Measurements from ENCODE around the gene PRKAG3.

PRKAG3 gene

DNA sequence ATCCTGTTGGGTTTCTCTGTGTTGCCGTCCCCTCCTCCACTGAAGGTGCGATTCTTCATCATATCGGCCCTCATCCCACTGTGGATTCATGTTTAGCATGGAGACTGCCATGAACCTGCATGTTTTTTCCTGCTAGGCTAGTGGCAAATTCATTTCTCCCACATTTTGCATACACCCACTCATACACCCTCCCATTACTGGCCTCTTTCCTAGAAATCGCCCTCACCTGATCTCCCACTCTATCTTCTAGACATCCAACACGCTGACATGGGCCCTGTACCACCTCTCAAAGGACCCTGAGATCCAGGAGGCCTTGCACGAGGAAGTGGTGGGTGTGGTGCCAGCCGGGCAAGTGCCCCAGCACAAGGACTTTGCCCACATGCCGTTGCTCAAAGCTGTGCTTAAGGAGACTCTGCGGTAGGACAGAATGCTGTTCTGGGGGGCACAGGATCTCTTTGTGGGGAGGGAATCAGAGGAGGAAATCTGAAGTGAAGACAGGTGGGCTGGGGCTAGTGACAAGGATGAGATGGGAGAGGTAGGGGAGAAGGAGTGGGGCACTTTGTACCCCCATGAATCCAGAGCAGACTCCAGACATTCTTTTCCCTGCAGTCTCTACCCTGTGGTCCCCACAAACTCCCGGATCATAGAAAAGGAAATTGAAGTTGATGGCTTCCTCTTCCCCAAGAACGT lies 17.7 kb downstream of the PRKAG3 start:
- DNase-seq (ENCODE audit: low spot score): no peak

DNA sequence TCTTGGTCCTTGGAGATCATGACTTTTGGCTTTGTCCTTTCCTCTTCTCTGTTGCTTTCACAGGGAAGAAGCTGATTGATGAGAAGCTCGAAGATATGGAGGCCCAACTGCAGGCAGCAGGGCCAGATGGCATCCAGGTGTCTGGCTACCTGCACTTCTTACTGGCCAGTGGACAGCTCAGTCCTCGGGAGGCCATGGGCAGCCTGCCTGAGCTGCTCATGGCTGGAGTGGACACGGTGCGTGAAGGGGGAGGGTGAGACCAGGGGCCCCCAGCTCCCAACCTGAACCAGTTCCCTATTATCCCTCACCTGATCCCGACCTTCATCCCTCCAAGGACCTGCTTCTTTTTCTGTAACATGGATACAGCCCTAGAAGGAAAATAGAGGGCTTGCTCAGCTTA lies 18.7 kb downstream of the PRKAG3 start:
- no peak for DNase-seq (ENCODE audit: low spot score)

DNA sequence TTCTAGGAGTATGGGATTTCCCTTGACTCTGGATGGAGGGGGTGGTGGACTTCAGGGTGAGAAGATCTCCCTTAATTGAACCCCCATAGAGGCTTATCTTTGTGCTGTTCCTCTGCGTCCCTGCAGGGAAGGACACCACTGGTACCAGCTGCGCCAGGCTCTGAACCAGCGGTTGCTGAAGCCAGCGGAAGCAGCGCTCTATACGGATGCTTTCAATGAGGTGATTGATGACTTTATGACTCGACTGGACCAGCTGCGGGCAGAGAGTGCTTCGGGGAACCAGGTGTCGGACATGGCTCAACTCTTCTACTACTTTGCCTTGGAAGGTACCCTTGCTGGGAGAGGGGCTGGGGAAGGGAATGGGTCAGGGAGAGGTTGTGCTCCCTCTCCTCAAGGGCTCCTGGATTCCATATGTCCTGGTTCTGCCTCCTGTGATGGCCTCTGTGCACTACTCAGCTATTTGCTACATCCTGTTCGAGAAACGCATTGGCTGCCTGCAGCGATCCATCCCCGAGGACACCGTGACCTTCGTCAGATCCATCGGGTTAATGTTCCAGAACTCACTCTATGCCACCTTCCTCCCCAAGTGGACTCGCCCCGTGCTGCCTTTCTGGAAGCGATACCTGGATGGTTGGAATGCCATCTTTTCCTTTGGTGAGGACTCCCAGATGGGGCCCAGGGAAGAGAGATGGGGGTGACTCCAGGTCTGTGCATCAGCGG lies 19.3 kb downstream of the PRKAG3 start:
- no peak for DNase-seq (ENCODE audit: low spot score)

DNA sequence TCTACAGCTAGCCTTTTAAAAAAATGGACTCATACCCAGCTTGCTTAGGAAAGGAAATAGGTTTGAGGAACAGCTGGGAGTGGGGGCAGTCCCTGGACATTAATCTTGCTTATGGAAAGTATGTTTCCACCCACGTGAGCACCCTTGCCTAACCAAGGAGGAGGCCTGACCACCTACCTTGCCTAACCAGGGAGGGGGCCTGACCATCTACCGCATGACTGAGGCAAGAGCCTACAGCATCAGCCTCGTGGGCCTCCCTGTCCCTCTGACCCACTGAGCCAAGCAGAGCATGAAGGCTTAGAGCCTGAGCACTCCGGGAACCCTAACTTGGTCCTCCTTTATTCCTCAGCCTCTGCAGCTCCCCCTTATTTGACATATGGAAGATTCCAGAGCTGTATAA lies 20.2 kb downstream of the PRKAG3 start:
- DNase-seq (ENCODE audit: low spot score): no peak

DNA sequence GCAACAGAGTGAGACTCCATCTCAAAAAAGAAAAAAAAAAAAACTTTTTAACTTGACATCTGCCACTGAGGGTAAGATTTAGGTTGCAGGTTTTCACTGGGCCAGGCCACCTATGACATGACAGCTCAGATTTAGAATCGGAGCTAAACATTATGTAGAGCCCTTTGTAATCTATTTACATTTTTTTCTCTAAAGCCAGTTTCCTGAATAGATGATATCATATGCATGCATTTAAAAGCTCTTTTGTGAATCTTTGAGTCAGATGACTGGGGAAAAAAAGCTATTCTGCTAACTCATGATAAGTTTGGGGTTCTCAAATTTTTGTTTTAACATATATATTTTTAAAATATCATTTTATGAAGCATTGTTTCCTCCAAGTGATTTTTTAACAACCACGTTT lies 21.3 kb downstream of the PRKAG3 start:
- DNase-seq (ENCODE audit: low spot score): no peak

DNA sequence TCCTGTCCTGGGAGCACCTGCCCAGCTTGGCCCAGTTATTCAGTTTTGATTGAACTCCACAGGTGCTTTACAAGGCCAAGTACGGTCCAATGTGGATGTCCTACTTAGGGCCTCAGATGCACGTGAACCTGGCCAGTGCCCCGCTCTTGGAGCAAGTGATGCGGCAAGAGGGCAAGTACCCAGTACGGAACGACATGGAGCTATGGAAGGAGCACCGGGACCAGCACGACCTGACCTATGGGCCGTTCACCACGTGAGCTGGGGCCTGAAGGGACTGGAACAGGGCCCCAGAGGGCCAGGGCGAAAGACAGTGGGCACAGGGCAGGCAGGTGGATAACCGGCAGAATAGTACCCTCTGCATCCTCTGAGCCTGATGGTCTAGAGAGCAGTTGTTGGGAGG lies 22.1 kb downstream of the PRKAG3 start:
- no peak for DNase-seq (ENCODE audit: low spot score)

DNA sequence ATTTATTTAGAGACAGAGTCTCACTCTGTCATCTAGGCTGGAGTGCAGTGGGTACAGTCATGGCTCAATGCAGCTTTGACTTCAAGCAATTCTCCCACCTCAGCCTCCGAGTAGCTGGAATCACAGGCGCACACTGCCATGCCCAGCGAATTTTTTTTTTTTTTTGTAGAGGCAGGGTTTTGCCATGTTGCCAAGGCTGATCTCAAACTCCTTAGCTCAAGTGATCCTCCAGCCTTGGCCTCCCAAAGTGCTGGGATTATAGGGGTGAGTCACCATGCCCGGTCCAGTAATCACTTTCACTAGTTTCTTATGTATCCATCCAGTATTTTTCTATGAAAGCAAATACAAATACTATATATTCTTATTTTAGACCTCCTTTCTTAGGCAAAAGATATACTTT lies 24.0 kb downstream of the PRKAG3 start:
- no peak for DNase-seq (ENCODE audit: low spot score)

DNA sequence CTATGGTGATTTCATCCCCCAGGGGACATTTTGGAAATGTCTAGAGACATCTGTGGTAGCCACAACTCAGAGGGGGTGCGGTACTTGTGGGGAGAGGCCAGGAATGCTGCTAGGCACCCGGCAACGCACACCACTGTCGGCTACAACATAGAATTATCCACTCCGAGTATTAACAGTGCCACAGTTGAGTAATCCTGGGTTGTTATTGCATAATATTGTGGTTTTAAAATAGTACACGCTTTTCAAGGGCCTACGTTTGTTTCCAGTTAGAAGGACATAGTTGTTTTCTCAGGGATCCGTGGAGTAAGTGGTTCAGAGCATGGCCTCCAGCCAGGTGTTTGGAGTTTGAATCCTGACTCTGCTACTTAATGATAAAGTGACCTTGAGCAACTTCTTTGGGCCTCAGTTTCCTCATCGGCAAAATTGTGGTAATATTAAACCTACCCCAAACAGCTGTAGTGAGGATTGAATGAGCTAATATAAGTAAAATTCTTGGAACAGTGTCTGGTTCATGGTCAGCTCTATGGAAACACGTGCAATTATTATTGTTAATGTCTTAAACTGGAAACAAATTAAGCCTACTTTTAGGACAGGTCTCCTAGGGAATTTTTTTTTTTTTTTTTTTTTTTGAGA lies 25.1 kb downstream of the PRKAG3 start:
- DNase-seq (ENCODE audit: low spot score): no peak

DNA sequence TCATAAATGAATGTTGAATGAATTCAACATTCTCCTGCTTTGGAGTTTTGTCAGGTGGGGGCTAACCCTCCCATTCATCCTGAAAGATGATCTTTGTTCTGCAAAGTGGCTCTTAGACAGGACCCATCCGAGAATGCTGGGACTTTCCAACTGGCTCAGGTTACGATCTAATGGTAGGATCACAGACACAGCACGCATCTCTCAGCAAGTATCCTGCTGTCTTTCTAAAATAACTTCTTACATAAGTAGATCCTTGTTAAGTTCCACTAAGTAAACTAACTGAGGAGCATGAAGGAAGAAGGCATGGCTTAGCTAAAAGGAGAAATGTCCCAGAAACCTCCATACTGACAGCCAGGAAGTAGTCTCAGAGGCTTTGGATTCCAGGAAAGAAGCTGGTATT lies 26.0 kb downstream of the PRKAG3 start:
- DNase-seq (ENCODE audit: low spot score): no peak

DNA sequence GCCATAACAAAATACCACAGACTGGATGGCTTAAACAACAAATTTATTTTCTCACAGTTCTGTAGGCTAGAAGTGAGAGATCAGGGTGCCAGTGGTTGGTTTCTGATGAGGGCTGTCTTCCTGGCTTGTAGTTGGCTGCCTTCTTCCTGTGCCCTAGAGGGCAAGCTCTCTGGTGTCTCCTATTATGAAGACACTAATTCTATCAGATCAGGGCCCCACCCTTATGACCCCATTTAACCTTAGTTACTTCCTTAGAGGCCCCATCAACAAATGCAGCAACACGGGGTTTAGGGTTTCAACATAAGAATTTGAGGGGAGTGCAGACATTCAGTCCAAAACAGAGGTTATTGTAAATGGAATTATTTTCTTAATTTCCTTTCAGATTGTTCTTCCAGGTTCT lies 26.8 kb downstream of the PRKAG3 start:
- no peak for DNase-seq (ENCODE audit: low spot score)

DNA sequence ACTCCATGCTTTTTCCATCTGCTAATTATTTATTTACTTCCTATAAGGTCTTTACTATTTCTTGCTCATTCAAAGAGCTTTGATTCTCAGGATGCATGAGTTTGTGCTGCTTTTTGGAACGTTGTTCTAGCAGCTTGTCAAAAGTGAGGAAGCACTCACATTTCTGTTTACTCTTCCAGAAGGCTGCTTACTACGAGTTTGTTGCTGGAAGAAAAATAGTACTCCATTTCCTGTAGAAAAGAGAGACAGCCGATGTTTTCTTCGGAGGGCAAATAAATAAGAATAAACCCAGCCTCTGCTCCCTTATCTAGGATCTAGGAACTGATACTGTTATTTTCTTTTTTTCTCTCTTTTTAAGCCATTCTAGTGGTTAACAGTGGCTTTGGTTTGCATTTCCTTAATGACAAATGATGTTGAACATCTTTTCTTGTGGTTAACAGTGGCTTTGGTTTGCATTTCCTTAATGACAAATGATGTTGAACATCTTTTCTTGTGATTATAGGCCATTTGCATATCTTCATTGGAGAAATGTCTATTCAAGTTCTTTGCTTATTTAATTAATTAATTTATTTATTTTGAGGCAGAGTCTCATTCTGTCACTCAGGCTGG lies 29.1 kb downstream of the PRKAG3 start:
- DNase-seq (ENCODE audit: low spot score): no peak

DNA sequence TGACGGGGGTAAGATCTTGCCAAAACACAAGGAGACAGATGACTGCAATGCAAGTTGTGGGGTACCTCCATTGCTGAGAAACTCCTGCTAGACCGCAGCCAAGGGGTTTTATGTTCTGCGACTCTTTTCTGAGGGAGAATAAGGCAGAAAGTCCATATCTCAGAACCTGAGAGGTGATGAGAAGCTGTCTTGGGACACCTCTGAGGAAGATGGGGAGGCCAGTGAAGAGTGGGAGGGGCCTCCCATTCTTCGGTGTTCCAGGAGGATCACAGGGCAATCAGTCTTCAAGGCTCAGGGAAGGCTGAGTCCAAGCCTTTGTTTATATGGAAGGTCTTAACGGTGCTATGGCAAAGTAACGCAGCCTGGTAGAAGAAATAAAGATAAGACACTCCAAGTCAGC lies 31.6 kb downstream of the PRKAG3 start:
- no peak for DNase-seq (ENCODE audit: low spot score)

DNA sequence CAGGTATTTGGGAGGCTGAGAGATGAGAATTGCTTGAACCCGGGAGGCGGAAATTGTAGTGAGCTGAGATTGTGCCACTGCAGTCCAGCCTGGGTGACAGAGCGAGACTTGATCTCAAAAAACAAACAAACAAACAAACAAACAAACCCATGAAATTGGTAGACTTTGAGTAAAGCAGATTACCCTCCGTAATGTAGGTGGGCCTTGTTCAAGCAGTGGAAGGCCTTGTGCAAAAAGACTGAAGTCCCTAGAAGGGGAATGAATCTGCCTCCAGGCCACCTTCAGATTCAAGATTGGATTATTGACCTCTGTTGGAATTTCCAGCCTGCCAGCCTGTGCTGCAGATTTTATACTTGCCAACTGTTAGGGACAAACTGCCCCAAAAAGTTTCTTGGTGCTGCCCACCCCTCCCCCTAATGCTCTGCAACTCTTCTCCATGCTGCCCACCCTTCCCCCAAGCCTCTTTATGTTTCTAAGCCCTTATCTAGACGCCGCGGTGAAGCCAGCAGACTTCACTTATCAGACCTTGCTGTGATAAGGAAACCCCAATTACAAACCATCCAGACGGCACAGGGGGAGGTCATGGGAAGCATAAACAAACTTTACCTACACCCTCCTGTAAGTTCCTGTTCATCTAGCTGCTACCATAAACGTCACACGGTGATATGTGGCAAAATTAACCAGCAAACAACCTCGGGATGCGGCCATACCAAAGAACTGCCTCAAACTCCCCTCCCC lies 32.7 kb downstream of the PRKAG3 start:
- no peak for DNase-seq (ENCODE audit: low spot score)

DNA sequence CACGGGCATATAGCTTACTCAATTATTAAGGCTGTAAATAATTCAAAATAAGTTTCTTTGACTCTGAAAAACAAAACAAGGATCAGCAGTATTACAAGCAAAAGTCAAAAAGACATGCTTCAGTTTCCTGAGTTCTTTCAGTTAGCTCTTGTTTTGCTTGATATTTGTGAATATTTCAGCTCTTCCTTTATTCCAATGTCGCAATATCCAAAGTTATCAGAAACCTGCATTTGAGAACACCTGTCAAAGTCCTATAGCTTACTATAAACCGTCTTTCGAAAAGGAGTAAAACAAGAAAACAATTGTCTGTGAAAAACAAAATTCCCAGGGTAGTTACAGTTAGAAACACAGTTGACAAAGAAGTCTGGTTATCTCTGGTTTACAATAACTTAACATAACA lies 34.9 kb downstream of the PRKAG3 start:
- no peak for DNase-seq (ENCODE audit: low spot score)

DNA sequence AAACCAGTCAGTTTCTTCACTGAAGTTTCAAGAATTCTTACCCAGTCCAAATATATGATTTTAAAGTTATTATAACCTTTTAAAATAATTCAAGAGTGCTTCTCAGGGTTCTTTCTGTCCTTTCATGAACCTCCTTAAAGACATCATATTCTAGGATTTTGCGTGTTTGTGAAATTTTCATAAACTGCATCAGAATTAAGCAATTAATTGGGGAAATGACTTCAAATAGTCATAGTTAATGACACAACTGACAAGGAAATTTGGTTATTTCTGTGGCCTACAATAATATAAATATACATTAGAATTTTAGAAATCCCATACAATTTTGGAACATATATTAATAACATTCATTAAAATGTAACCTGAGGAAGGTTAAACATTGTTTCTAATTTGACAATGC lies 39.2 kb downstream of the PRKAG3 start:
- no peak for DNase-seq (ENCODE audit: low spot score)

DNA sequence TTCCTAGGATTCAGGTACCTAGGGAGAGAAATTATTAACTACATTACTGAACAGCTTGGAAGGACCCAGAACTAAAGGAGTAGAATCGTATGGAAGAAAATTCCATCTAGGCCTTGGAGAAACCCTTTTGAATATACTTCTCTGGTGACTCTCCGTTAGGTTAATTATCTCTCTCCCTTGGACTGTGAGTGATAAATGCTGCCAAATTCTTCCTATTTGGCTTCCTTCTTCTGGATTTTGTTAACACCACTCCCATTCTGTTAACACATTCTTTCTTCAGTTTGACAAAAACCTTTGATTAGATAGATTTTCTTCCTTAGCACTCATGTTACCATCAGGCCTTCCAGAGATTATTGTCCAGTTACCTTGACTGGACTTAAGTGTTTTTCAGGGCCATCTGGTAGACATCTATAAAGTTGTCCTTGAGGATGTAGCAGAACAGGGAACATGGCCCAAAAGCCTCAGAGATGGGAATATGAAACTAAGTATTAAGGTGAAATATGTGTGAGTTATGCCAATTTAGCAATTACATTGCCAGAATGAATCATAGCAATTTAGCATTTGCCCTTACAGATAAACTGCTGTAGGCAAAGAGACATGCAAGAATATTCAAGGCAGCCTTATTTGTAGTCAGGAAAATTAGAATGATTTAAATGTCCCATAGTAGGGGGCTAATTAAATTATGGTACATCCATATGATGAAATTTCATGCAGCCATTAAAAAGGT lies 42.9 kb downstream of the PRKAG3 start:
- no peak for DNase-seq (ENCODE audit: low spot score)

DNA sequence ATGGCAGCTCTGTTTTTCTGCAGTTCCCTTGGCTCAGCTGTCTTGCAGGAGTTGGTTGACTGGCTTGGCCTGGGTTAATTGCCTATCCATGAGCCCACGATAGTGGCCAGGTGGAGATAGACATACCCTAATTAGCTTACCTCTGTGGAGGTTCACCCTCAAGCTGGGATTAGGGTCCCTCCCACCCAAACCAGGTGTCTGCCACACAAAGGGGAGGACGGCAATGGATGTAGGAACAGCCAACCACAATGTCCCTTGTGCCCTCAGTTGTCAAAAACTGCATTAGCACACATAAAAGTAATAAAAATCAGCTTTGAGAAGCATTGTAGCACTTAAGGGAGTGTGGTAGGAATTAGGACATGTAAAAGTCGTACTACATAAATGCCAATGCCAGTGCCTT lies 45.5 kb downstream of the PRKAG3 start:
- no peak for DNase-seq (ENCODE audit: low spot score)

DNA sequence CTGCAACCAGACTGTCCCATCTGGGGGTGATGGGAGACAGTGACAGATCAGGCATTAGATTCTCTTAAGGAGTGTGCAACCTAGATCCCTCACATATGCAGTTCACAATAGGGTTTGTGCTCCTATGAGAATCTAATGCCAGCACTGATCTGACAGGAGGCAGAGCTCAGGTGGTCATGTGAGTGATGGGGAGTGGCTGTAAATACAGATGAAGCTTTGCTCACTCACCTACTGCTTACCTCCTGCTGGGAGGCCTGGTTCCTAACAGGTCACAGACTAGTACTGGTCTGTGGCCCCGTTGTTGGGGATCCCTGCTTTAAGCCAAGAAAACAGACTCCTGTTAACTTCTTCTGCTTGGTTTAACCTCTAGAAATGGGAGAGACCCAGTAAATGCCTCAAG lies 46.5 kb downstream of the PRKAG3 start:
- no peak for DNase-seq (ENCODE audit: low spot score)

DNA sequence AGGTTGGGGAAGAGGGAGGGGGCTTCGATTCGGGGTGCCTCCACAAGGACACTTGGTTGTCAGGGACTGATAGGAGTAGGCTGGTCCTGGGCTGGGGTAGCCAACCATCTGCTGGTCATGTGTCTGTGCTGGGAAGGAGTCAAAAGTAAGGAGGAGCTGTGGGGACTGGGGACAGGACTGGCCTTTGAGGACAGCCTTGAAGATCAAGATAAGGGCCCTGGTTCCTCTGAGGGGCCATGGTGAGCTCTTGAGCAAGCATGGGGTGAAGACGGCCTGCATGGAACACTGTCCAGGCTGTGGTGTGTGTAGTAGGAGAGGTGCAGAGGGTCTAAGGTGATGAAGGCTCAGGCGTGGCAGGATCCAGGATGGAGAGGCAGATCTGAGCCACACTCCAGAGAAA lies 47.9 kb downstream of the PRKAG3 start:
- no peak for DNase-seq (ENCODE audit: low spot score)

DNA sequence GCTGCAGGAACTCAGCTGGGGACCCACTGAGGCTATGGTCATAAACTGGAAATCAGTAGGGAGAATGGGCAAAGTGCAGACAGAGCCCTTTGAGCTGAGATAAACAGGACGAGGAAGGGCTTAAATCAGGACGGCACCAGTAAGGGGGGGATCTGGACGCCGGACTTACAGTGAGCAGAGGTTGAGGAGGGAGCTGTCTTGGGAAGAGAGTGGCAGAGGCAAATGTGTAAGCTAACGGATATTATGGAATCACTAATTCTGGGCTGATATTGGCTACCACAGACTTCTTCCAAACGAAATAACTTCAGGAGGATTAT lies 49.1 kb downstream of the PRKAG3 start:
- DNase-seq (ENCODE audit: low spot score): no peak

DNA sequence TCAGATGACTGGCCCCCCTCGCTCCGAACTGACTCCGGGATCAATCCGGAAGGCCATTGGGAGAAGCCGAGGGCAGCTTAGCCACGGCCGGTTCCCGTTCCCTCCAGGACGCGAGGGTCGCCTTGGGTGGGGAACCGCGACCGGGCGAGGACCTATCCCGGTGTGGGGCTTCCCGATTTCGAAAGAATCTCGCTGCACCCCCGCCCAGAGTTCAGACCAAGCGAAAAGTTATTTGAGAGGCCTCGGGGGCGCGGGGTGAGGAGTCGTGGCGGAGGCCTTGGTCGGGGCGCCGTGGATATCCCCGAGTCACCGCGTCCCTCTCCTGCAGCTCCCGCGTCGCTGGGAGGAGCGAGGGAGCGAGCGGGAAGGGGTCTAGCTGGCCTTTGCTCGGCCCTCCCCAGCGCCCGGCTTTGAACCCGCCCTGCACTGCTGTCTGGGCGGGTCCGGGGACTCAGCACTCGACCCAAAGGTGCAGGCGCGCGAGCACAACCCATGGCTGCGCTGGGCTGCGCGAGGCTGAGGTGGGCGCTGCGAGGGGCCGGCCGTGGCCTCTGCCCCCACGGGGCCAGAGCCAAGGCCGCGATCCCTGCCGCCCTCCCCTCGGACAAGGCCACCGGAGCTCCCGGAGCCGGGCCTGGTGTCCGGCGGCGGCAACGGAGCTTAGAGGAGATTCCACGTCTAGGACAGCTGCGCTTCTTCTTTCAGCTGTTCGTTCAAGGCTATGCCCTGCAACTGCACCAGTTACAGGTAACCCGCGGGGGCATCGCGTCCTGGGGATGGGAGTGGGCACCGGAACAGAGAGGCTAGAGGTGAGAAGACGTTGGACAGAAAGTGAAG lies 49.7 kb downstream of the PRKAG3 start, which contains the start of gene CYP27A1:
Gene CYP27A1 (plus strand): TSS at position 457 of the 837 bp plus-strand sequence. CDS start 36 bp downstream, at position 493.
- DNase-seq (ENCODE audit: low spot score): peak; percentile 75
